MM.1S (cell line): Measurements from ENCODE around the gene PCBP1.

ENCODE experiments used
- DNase-seq: peaks from one replicate; pipeline ENCODE4 v3.0.0-alpha.2; 2015
- H2AFZ ChIP-seq: fragments of 300-600 bp; sonication (generic); 2 replicates; pipeline ENCODE4 v1.6.0; 2016; ENCODE audit warnings: antibody characterized with exemption, low read length
- H3F3A ChIP-seq: fragments of 300-600 bp; sonication (generic); 2 replicates; pipeline ENCODE4 v1.6.1; 2016; ENCODE audit warnings: mild to moderate bottlenecking, antibody characterized with exemption, low read length, moderate library complexity, mixed read lengths; ENCODE audit not compliant: insufficient read depth
- H3K27ac ChIP-seq: fragments of 300-600 bp; sonication (generic); 2 replicates; pipeline ENCODE4 v1.5.1; 2016; ENCODE audit warnings: mild to moderate bottlenecking, low read length
- H3K27me3 ChIP-seq: fragments of 300-600 bp; sonication (generic); replicated peaks from 2 replicates; pipeline ENCODE4 v1.6.0; 2016; ENCODE audit warnings: low read length; ENCODE audit not compliant: insufficient read depth
- H3K36me3 ChIP-seq: fragments of 300-600 bp; sonication (generic); replicated peaks from 2 replicates; pipeline ENCODE4 v1.6.1; 2016; ENCODE audit warnings: mild to moderate bottlenecking, low read length, mixed read lengths; ENCODE audit not compliant: insufficient read depth
- H3K4me1 ChIP-seq: fragments of 300-600 bp; sonication (generic); 2 replicates; pipeline ENCODE4 v1.6.1; 2016; ENCODE audit warnings: low read length, mixed read lengths
- H3K4me2 ChIP-seq: fragments of 300-600 bp; sonication (generic); 2 replicates; pipeline ENCODE4 v1.6.0; 2016; ENCODE audit warnings: low read depth, low read length
- H3K4me3 ChIP-seq: fragments of 300-600 bp; sonication (generic); 2 replicates; pipeline ENCODE4 v1.5.1; 2016; ENCODE audit warnings: low read length, mixed read lengths
- H3K79me2 ChIP-seq: fragments of 300-600 bp; sonication (generic); 2 replicates; pipeline ENCODE4 v1.6.1; 2016; ENCODE audit warnings: mixed run types, low read length, mixed read lengths
- H3K9ac ChIP-seq: fragments of 300-600 bp; sonication (generic); 2 replicates; pipeline ENCODE4 v1.6.1; 2016; ENCODE audit warnings: low read length, mixed read lengths
- H3K9me2 ChIP-seq: fragments of 300-600 bp; sonication (generic); replicated peaks from 2 replicates; pipeline ENCODE4 v1.6.1; 2016; ENCODE audit warnings: mild to moderate bottlenecking, low read length, mixed read lengths; ENCODE audit not compliant: insufficient read depth
- H3K9me3 ChIP-seq: fragments of 300-600 bp; sonication (generic); replicated peaks from 2 replicates; pipeline ENCODE4 v1.6.1; 2016; ENCODE audit warnings: mild to moderate bottlenecking, low read length, mixed read lengths; ENCODE audit not compliant: insufficient read depth
- H4K20me1 ChIP-seq: fragments of 300-600 bp; sonication (generic); 2 replicates; pipeline ENCODE4 v1.6.1; 2016; ENCODE audit warnings: mild to moderate bottlenecking, low read length, moderate library complexity, mixed read lengths; ENCODE audit not compliant: insufficient read depth
- EZH2 ChIP-seq: fragments of 300-600 bp; sonication (generic); optimal IDR thresholded peaks from 2 replicates; pipeline ENCODE3; 2017; ENCODE audit warnings: low read depth, mild to moderate bottlenecking, antibody characterized with exemption, low read length, mixed read lengths
- EZH2phosphoT487 ChIP-seq: fragments of 300-600 bp; sonication (generic); IDR thresholded peaks from 2 replicates; pipeline ENCODE4 v1.6.1; 2018; ENCODE audit warnings: antibody characterized with exemption, low read length
- TF ChIP-seq, protein P1 (sequence below): fragments of 300-600 bp; sonication (generic); IDR thresholded peaks from 2 replicates; pipeline ENCODE4 v1.5.1; 2016; ENCODE audit warnings: antibody characterized with exemption, low read length, mixed read lengths

The PCBP1 gene

DNA sequence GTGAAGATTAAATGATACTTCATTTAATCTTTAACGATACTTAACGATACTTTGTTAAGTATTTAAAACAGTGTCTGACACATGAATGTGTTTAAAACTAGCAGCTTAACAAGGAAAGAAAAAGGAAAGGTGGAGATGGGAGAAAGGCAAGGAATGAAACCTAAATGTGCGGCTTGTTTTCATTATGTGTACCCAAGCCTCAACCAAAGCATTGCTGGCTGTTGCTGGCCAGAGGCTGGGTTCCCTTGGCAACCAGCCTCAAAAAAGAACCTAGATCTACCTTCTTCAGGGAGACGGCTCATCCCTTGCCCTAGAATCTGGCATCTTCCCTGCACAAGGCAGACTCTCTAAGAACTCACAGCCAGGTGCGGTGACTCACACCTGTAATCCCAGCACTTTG is 13.8 kb upstream of the PCBP1 start:
- H2AFZ ChIP-seq: no peak overlapping the region
- H3K79me2 ChIP-seq: peaks cover under 1% of the 10 kb centered on the region
- no peaks in the 10 kb centered on the region for H3K9me2 ChIP-seq
- peaks cover 17% of the 10 kb centered on the region for H3F3A ChIP-seq
- H3K9me3 ChIP-seq: no peaks in the 10 kb centered on the region
- no peak for DNase-seq
- H3K27me3 ChIP-seq: no peaks in the 10 kb centered on the region
- H3K9ac ChIP-seq: no peak overlapping the region
- no peaks in the 10 kb centered on the region for H4K20me1 ChIP-seq
- H3K36me3 ChIP-seq: no peaks in the 10 kb centered on the region
- H3K4me2 ChIP-seq: no peak overlapping the region
- no peak for TF ChIP-seq EZH2phosphoT487
- TF ChIP-seq, protein P1, sequence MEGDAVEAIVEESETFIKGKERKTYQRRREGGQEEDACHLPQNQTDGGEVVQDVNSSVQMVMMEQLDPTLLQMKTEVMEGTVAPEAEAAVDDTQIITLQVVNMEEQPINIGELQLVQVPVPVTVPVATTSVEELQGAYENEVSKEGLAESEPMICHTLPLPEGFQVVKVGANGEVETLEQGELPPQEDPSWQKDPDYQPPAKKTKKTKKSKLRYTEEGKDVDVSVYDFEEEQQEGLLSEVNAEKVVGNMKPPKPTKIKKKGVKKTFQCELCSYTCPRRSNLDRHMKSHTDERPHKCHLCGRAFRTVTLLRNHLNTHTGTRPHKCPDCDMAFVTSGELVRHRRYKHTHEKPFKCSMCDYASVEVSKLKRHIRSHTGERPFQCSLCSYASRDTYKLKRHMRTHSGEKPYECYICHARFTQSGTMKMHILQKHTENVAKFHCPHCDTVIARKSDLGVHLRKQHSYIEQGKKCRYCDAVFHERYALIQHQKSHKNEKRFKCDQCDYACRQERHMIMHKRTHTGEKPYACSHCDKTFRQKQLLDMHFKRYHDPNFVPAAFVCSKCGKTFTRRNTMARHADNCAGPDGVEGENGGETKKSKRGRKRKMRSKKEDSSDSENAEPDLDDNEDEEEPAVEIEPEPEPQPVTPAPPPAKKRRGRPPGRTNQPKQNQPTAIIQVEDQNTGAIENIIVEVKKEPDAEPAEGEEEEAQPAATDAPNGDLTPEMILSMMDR: no peak
- TF ChIP-seq EZH2: no peak
- no peak overlapping the region for H3K4me3 ChIP-seq
- peaks cover 13% of the 10 kb centered on the region for H3K4me1 ChIP-seq
- no peak overlapping the region for H3K27ac ChIP-seq

DNA sequence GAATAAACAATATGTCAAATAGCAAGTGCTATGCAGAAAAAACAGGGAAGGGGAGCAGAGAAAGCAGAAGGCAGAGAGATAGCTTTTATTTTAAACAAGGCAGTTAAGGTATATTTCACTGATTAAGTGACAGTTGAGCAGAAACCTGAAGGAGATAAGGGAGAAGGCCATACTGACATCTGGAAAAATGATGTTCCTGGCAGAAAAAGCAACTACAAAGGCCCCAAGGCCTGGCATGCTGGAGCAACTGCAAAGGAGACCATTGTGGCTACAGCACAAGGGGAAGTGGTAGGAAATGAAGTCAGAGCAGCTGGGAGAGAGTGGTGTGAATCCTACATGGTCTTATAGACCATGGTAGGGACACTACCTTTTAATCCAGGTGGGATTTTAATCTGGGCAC is 8.9 kb upstream of the PCBP1 start:
- H3K27me3 ChIP-seq: no peaks in the 10 kb centered on the region
- H3K4me3 ChIP-seq: no peak overlapping the region
- no peaks in the 10 kb centered on the region for H3K9me2 ChIP-seq
- no peak overlapping the region for H2AFZ ChIP-seq
- no peak for DNase-seq
- H3F3A ChIP-seq: peaks cover 2% of the 10 kb centered on the region; the same call in 1 of the 2 replicates
- no peak for TF ChIP-seq EZH2
- TF ChIP-seq, protein P1: no peak
- no peak for TF ChIP-seq EZH2phosphoT487
- no peak overlapping the region for H3K27ac ChIP-seq
- peaks cover 6% of the 10 kb centered on the region; the same call in 1 of the 2 replicates for H3K79me2 ChIP-seq
- no peak overlapping the region for H3K4me2 ChIP-seq
- no peaks in the 10 kb centered on the region for H4K20me1 ChIP-seq
- H3K9me3 ChIP-seq: no peaks in the 10 kb centered on the region
- H3K9ac ChIP-seq: no peak overlapping the region
- H3K4me1 ChIP-seq: peaks cover 5% of the 10 kb centered on the region
- H3K36me3 ChIP-seq: 0 out of 2 replicates have a peak, but pooled peaks cover 4% of the 10 kb centered on the region

DNA sequence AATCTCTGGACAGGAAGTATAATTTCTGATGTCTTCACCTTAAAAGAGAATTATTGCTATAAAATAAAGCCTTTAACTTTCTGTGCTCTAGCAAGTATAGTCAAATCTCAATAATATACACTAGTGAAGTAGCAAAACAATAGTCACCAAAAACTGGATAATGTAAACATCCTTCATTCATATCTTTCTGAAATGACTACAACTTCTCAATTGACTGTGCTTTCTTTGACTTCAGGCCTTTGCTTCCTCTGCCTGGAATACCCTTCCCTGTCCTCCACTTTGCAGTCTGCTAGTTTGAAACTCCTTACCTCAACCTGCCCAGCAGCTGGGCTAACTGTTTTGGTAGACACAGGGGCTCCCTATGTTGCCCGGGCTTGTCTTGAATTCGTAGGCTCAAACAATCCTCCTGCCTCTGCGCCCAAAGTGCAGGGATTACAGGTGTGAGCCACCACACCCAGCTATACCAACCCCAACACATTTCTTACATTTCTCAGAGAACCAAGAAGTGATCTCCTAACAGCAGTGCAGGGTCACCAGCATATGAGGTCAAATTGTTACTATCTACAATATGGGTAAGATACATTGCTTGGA is 6.6 kb upstream of the PCBP1 start:
- no peak for TF ChIP-seq EZH2
- TF ChIP-seq, protein P1: no peak
- no peak for TF ChIP-seq EZH2phosphoT487
- Histone ChIP-seq H3K4me2 (no peak overlapping the region), H3F3A (peaks cover 25% of the 10 kb centered on the region), H3K27me3 (no peaks in the 10 kb centered on the region), H3K4me3 (no peak overlapping the region), H3K27ac (no peak overlapping the region), H3K36me3 (0 out of 2 replicates have a peak, but pooled peaks cover 4% of the 10 kb centered on the region), H4K20me1 (no peaks in the 10 kb centered on the region), H3K9ac (no peak overlapping the region; the same call in 1 of the 2 replicates), H3K79me2 (peaks cover 17% of the 10 kb centered on the region; the same call in 1 of the 2 replicates), H2AFZ (no peak overlapping the region), H3K9me2 (no peaks in the 10 kb centered on the region), H3K4me1 (peaks cover 27% of the 10 kb centered on the region), H3K9me3 (no peaks in the 10 kb centered on the region)
- no peak for DNase-seq
